SK-N-SH (cell line): ENCODE data around the gene PYY. TPM values are rescaled to one million over a fixed set of nuclear protein-coding genes. Genes with fewer than 3 reads are reported as not detected.
A peak's percentile ranks its signal among the peaks of the same experiment; 100 is the strongest.

ENCODE experiments used
- CTCF ChIA-PET: fragments of 300-600, 350-600 bp; formaldehyde crosslinking; extraction: SDS; loops from one replicate; lab custom pipeline; 2021; lab: Yijun Ruan, JAX
- POLR2A ChIA-PET: fragments of 350-600 bp; sonication (Branson Sonifier 250); formaldehyde crosslinking; extraction: SDS; loops from one replicate; lab custom pipeline; 2020; ENCODE audit warnings: antibody characterized with exemption, inconsistent platforms; lab: Yijun Ruan, JAX
- DNase-seq: peaks from one replicate; pipeline ENCODE4 v3.0.0; 2012
- H2AFZ ChIP-seq: fragments of 200-600 bp; sonication (generic); 2 replicates; pipeline ENCODE4 v1.8.1; 2016; ENCODE audit warnings: antibody characterized with exemption, mild to moderate bottlenecking, low read depth
- H3F3A ChIP-seq: fragments of 200-600 bp; sonication (generic); replicated peaks from 2 replicates; pipeline ENCODE3; 2016; ENCODE audit warnings: antibody characterized with exemption, mild to moderate bottlenecking; ENCODE audit not compliant: insufficient read depth
- H3K27ac ChIP-seq, 2 experiments: fragments of 200-500 bp in 1 of 2; fragments of 200-600 bp in 1 of 2; sonication (Bioruptor generic) in 1 of 2; sonication (generic), shearing (Covaris generic) in 1 of 2; 2 replicates each; pipeline versions ENCODE4 v1.5.1 to v1.6.1; 2014 to 2016; ENCODE audit warnings: low read depth in 2 of 2, inconsistent platforms in 1 of 2, low read length in 1 of 2, mild to moderate bottlenecking in 1 of 2, mixed read lengths in 1 of 2
- H3K27me3 ChIP-seq: fragments of 200-600 bp; sonication (generic), shearing (Covaris generic); 2 replicates; pipeline ENCODE4 v1.6.1; 2016; ENCODE audit warnings: mixed run types; ENCODE audit not compliant: insufficient read depth
- H3K36me3 ChIP-seq, 2 experiments: fragments of 200-500 bp in 1 of 2; fragments of 200-600 bp in 1 of 2; sonication (Bioruptor generic) in 1 of 2; sonication (generic) in 1 of 2; replicated peaks in 1 of 2; 2 replicates each; pipeline versions ENCODE3 to v1.5.1; 2014 to 2016; ENCODE audit warnings: low read length in 1 of 2, mild to moderate bottlenecking in 1 of 2; ENCODE audit not compliant: insufficient read depth in 2 of 2, control insufficient read depth in 1 of 2
- H3K4me1 ChIP-seq, 2 experiments: fragments of 200-500 bp in 1 of 2; fragments of 200-600 bp in 1 of 2; sonication (Bioruptor generic) in 1 of 2; sonication (generic), shearing (Covaris generic) in 1 of 2; 2 replicates each; pipeline versions ENCODE4 v1.5.1 to v1.6.1; 2014 to 2016; ENCODE audit warnings: low read depth in 1 of 2, low read length in 1 of 2, mixed run types in 1 of 2; ENCODE audit not compliant: insufficient read depth in 2 of 2, control insufficient read depth in 1 of 2
- H3K4me2 ChIP-seq: fragments of 200-600 bp; sonication (generic), shearing (Covaris generic); 2 replicates; pipeline ENCODE4 v1.6.1; 2017; ENCODE audit warnings: mixed run types
- H3K4me3 ChIP-seq, 2 experiments: fragments of 200-500 bp in 1 of 2; fragments of 200-600 bp in 1 of 2; sonication (Bioruptor generic) in 1 of 2; sonication (generic), shearing (Covaris generic) in 1 of 2; 2 replicates each; pipeline versions ENCODE4 v1.5.1 to v1.8.1; 2014 to 2016; ENCODE audit warnings: low read depth in 2 of 2, inconsistent platforms in 1 of 2, low read length in 1 of 2, mild to moderate bottlenecking in 1 of 2, mixed read lengths in 1 of 2, moderate library complexity in 1 of 2
- H3K79me2 ChIP-seq: fragments of 200-600 bp; sonication (generic); 2 replicates; pipeline ENCODE4 v1.8.1; 2017; ENCODE audit warnings: mild to moderate bottlenecking; ENCODE audit not compliant: insufficient read depth
- H3K9ac ChIP-seq: fragments of 200-600 bp; sonication (generic); 2 replicates; pipeline ENCODE4 v1.6.1; 2017; ENCODE audit warnings: mixed run types
- H3K9me2 ChIP-seq: fragments of 200-600 bp; sonication (generic); 2 replicates; pipeline ENCODE4 v1.6.1; 2017; ENCODE audit warnings: mixed run types
- H3K9me3 ChIP-seq: fragments of 200-600 bp; sonication (generic); 2 replicates; pipeline ENCODE4 v1.6.1; 2017; ENCODE audit warnings: mixed run types, mild to moderate bottlenecking, moderate library complexity
- H4K20me1 ChIP-seq: fragments of 200-600 bp; sonication (generic); 2 replicates; pipeline ENCODE4 v1.6.1; 2017; ENCODE audit warnings: mild to moderate bottlenecking, mixed run types; ENCODE audit not compliant: insufficient read depth
- CHD2 ChIP-seq: fragments of 150-350 bp; IDR thresholded peaks from 2 replicates; pipeline ENCODE4 v1.6.1; 2018; ENCODE audit warnings: low read length; ENCODE audit not compliant: partially characterized antibody
- JUND ChIP-seq: IDR thresholded peaks from 2 replicates; pipeline ENCODE4 v1.4.0; 2012
- MXI1 ChIP-seq: IDR thresholded peaks from 2 replicates; pipeline ENCODE4 v1.6.1; 2012; ENCODE audit warnings: mild to moderate bottlenecking, low read depth, low read length, improper control_type of control experiment
- NFIC ChIP-seq: IDR thresholded peaks from 2 replicates; pipeline ENCODE4 v1.4.0; 2012; ENCODE audit warnings: borderline replicate concordance
- NRF1 ChIP-seq: IDR thresholded peaks from 2 replicates; pipeline ENCODE4 v1.6.1; 2012; ENCODE audit warnings: low read depth, mild to moderate bottlenecking, low read length
- REST ChIP-seq: IDR thresholded peaks from 2 replicates; pipeline ENCODE4 v1.6.1; 2012; ENCODE audit warnings: mild to moderate bottlenecking, low read depth, low read length, moderate library complexity
- RFX5 ChIP-seq: IDR thresholded peaks from 2 replicates; pipeline ENCODE4 v1.6.1; 2012; ENCODE audit warnings: mild to moderate bottlenecking, improper control_type of control experiment, low read length
- RXRA ChIP-seq: IDR thresholded peaks from 2 replicates; pipeline ENCODE4 v1.4.0; 2012; ENCODE audit warnings: low read depth, mild to moderate bottlenecking, borderline replicate concordance
- TAF1 ChIP-seq: IDR thresholded peaks from 2 replicates; pipeline ENCODE4 v1.6.1; 2012; ENCODE audit warnings: low read depth, mild to moderate bottlenecking, low read length, moderate library complexity, borderline replicate concordance
- USF2 ChIP-seq: fragments of 150-350 bp; IDR thresholded peaks from 2 replicates; pipeline ENCODE4 v1.6.1; 2017; ENCODE audit warnings: antibody characterized with exemption, low read length, low read depth, borderline replicate concordance
- ZBTB33 ChIP-seq: IDR thresholded peaks from 2 replicates; pipeline ENCODE4 v1.4.0; 2012; ENCODE audit warnings: low read depth, borderline replicate concordance
- WGBS: methylation state at CpG from one replicate; pipeline ENCODE4 v1.1.6; 2017; ENCODE audit warnings: low lambda C conversion rate; 5-methylcytosine and 5-hydroxymethylcytosine counted together
- polyA plus RNA-seq, 3 experiments: library from polyadenylated mRNA; depleted of rRNA; stranded (reverse); fragments of >200 nt; gene quantifications; 2 replicates each; pipeline ENCODE4 v1.2.3, GENCODE V29; 2012

PYY gene
- polyA plus RNA-seq, 1 of the 3 experiments (the other 2 are of a cell fraction) = 0.21 TPM

GRCh38 chr17:43999024-43999423 lies 45.3 kb upstream of the PYY start:
- ChIA-PET CTCF (interaction anchor here (1.4 to 31.1 kb wide), 5 partner anchors 9 to 118 kb away, joined by 4 to 638 read pairs (median 5); partner anchors contain the start of gene PPY), POLR2A (no interaction called here)
- WGBS = 87% methylated on average over 4 of the region's 4 CpGs
- Histone ChIP-seq H3K4me1 (peaks cover 3 to 5% of the 10 kb centered on the region in 2 experiments; a peak in 3 of 4 replicates), H3K9me3 (no peaks in the 10 kb centered on the region), H3K27ac (peak overlapping the region in 1 of 2 experiments; percentile 76; a peak in 2 of 4 replicates), H3K27me3 (no peaks in the 10 kb centered on the region), H2AFZ (no peak overlapping the region; the same call in 1 of the 2 replicates), H3K4me3 (no peak overlapping the region), H3K36me3 (no peaks in the 10 kb centered on the region), H4K20me1 (no peaks in the 10 kb centered on the region), H3F3A (peaks cover 13% of the 10 kb centered on the region), H3K9me2 (no peaks in the 10 kb centered on the region)
- no peak for DNase-seq
- no peak for TF ChIP-seq RXRA
- no peak for TF ChIP-seq MXI1
- no peak for TF ChIP-seq CHD2
- no peak for TF ChIP-seq ZBTB33
- TF ChIP-seq USF2 = no peak
- TF ChIP-seq RFX5 = no peak
- TF ChIP-seq JUND = no peak
- no peak for TF ChIP-seq NFIC
- no peak for TF ChIP-seq REST
- TF ChIP-seq TAF1 = no peak
- no peak for TF ChIP-seq NRF1
- TF ChIP-seq, all 33 proteins: peak for 0
- no peaks in the 10 kb centered on the region for H3K79me2 ChIP-seq
- peak overlapping the region; percentile 27 for H3K4me2 ChIP-seq
- no peak overlapping the region for H3K9ac ChIP-seq
